SK-N-SH (cell line): ENCODE data around the gene EYA3.

Experiments
- CHD2 ChIP-seq: fragments of 150-350 bp; IDR thresholded peaks from 2 replicates; pipeline ENCODE4 v1.6.1; 2018; ENCODE audit warnings: low read length; ENCODE audit not compliant: partially characterized antibody
- CTCF ChIP-seq: fragments of 200-600 bp; sonication (generic); IDR thresholded peaks from 2 replicates; pipeline ENCODE4 v1.6.1; 2017; ENCODE audit warnings: antibody characterized with exemption, mild to moderate bottlenecking, moderate library complexity
- ELF1 ChIP-seq: IDR thresholded peaks from 2 replicates; pipeline ENCODE4 v1.4.0; 2012
- EP300 ChIP-seq, 2 experiments: IDR thresholded peaks; 2 replicates each; pipeline versions ENCODE4 v1.4.0 to v1.6.1; 2012; ENCODE audit warnings: borderline replicate concordance in 1 of 2, low read depth in 1 of 2, low read length in 1 of 2
- EZH2phosphoT487 ChIP-seq: fragments of 200-600 bp; sonication (generic); IDR thresholded peaks from 2 replicates; pipeline ENCODE4 v1.6.1; 2017; ENCODE audit warnings: low read depth, mixed run types, mild to moderate bottlenecking, antibody characterized with exemption, moderate library complexity, borderline replicate concordance
- FOXJ3 ChIP-seq: sonication (generic); formaldehyde crosslinking; IDR thresholded peaks from 2 replicates; pipeline ENCODE4 v1.5.1; 2020; ENCODE audit warnings: mild to moderate bottlenecking, missing genetic modification reagents
- MAX ChIP-seq: IDR thresholded peaks from 2 replicates; pipeline ENCODE4 v1.4.0; 2012; ENCODE audit warnings: low read depth
- MEF2A ChIP-seq: IDR thresholded peaks from 2 replicates; pipeline ENCODE4 v1.4.0; 2012; ENCODE audit warnings: low read depth, borderline replicate concordance
- NFIC ChIP-seq: IDR thresholded peaks from 2 replicates; pipeline ENCODE4 v1.4.0; 2012; ENCODE audit warnings: borderline replicate concordance
- REST ChIP-seq: IDR thresholded peaks from 2 replicates; pipeline ENCODE4 v1.6.1; 2012; ENCODE audit warnings: mild to moderate bottlenecking, low read depth, low read length, moderate library complexity
- SIN3A ChIP-seq: IDR thresholded peaks from 2 replicates; pipeline ENCODE4 v1.6.1; 2012; ENCODE audit warnings: low read depth, mild to moderate bottlenecking, low read length, moderate library complexity, borderline replicate concordance
- TAF1 ChIP-seq: IDR thresholded peaks from 2 replicates; pipeline ENCODE4 v1.6.1; 2012; ENCODE audit warnings: low read depth, mild to moderate bottlenecking, low read length, moderate library complexity, borderline replicate concordance
- ZBTB33 ChIP-seq: IDR thresholded peaks from 2 replicates; pipeline ENCODE4 v1.4.0; 2012; ENCODE audit warnings: low read depth, borderline replicate concordance

- no peak for TF ChIP-seq CTCF
- TF ChIP-seq ZBTB33 = no peak
- no peak for TF ChIP-seq EP300 (IDR thresholded peaks at IDR 0.05; ENCODE audit: borderline replicate concordance in 1 of 2, low read depth in 1 of 2, low read length in 1 of 2)
- TF ChIP-seq REST = no peak
- no peak for TF ChIP-seq SIN3A
- TF ChIP-seq ELF1 = no peak
- no peak for TF ChIP-seq MAX
- TF ChIP-seq FOXJ3 = no peak
- no peak for TF ChIP-seq TAF1
- no peak for TF ChIP-seq MEF2A
- no peak for TF ChIP-seq EZH2phosphoT487
- no peak for TF ChIP-seq NFIC
- TF ChIP-seq CHD2 = no peak
Observed at GRCh38 chr1:28085129-28085528, 3.3 kb downstream of the EYA3 start.
